ENCODE results near the gene NELL1.

Gene NELL1

DNA sequence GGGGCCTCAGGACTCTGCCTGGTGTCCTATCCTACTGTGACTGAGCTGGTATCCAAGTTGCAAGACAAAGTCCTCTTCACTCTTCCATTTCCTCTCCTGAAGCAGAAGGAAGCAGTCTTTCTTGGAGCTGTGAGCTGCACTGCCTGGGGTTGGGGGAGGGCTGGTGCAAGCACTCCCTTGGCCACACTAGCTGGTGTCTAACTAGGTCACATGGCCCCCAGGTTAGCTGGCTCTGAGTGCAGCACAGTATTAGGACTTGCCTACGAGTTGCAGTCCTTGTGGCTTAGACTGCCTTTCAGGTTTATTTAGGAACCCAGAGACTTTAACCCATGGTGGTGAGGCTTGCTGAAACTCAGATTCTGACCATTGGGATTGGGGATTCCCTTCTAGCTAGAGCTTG lies 138.9 kb downstream of the NELL1 start:
- WGBS = 48% methylated on average over 1 of the region's 1 CpG
- no peaks in the 10 kb centered on the region for H3K79me1 ChIP-seq (replicated peaks; ENCODE audit: low read length, poor library complexity, severe bottlenecking)
- no peak overlapping the region for H4K91ac ChIP-seq (ENCODE audit: low read length)

DNA sequence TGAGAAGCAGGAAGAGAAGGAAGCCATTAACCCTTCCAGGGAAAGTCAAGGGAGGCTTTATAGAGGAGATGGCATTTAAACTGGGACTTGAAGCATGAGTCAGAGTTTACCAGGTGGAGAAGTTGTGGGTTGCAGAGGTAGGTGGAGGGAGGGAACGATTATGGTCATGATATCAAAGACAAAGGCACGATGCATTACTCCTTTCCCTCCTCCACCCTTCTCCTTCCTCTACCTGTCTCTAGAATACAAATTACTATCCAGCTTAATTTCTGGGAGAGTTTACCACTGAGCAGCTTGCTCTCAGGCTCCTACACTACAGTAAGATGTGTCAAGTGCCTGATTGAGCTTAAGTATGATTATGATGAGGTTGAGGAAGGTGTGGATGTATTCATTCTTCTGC lies 151.7 kb downstream of the NELL1 start:
- Histone ChIP-seq H3K4me3 (ENCODE audit: insufficient read depth in 1 of 2, low read depth in 1 of 2, low read length in 2 of 2) (no peak overlapping the region), H2BK12ac (ENCODE audit: low read length in 2 of 2) (no peak overlapping the region), H2AFZ (ENCODE audit: low read depth, low read length) (no peak overlapping the region), H3K4me2 (ENCODE audit: low read length, poor library complexity, severe bottlenecking) (no peak overlapping the region), H4K91ac (ENCODE audit: low read length) (no peak overlapping the region), H3K9ac (ENCODE audit: low read length) (no peak overlapping the region), H4K8ac (ENCODE audit: low read length) (no peak overlapping the region), H3K27ac (ENCODE audit: low read length, poor library complexity, severe bottlenecking) (no peak overlapping the region), H3K23ac (ENCODE audit: low read length in 2 of 2) (no peak overlapping the region), H2BK120ac (ENCODE audit: low read depth, low read length) (no peak overlapping the region), H2BK15ac (ENCODE audit: low read depth, poor library complexity, severe bottlenecking) (no peak overlapping the region), H3K4ac (ENCODE audit: low read depth in 1 of 2, low read length in 2 of 2) (no peak overlapping the region), H3K18ac (ENCODE audit: low read depth in 1 of 2, low read length in 2 of 2) (no peak overlapping the region), H3K9me3 (ENCODE audit: control insufficient read depth, low read length) (no peaks in the 10 kb centered on the region), H2AK5ac (ENCODE audit: low read length, severe bottlenecking) (no peak overlapping the region), H3K4me1 (ENCODE audit: control insufficient read depth, insufficient read depth, low read depth, low read length) (no peaks in the 10 kb centered on the region), H3K27me3 (ENCODE audit: control insufficient read depth in 1 of 2, insufficient read depth in 1 of 2, low read length in 2 of 2) (no peaks in the 10 kb centered on the region), H3K14ac (ENCODE audit: low read length in 2 of 2) (no peak overlapping the region), H2BK5ac (ENCODE audit: low read depth, low read length, poor library complexity, severe bottlenecking) (no peak overlapping the region), H3K79me1 (replicated peaks; ENCODE audit: low read length, poor library complexity, severe bottlenecking) (no peaks in the 10 kb centered on the region), H3K36me3 (ENCODE audit: control insufficient read depth in 1 of 2, insufficient read depth in 2 of 2, low read depth in 1 of 2, low read length in 2 of 2) (no peaks in the 10 kb centered on the region)
- DNase-seq = no peak
- no CpG with 5 or more reads among the region's 2 CpGs for WGBS

More for the DNA sequence above, 138.9 kb downstream of the NELL1 start:
- H3K9ac ChIP-seq (ENCODE audit: low read length) = no peak overlapping the region
- no peak overlapping the region for H3K4me3 ChIP-seq (ENCODE audit: insufficient read depth in 1 of 2, low read depth in 1 of 2, low read length in 2 of 2)
- no peak overlapping the region for H4K8ac ChIP-seq (ENCODE audit: low read length)
- peaks cover 9% of the 10 kb centered on the region for H3K9me3 ChIP-seq (ENCODE audit: control insufficient read depth, low read length)
- H3K4me1 ChIP-seq (ENCODE audit: control insufficient read depth, insufficient read depth, low read depth, low read length) = no peaks in the 10 kb centered on the region
- no peak overlapping the region for H2BK15ac ChIP-seq (ENCODE audit: low read depth, poor library complexity, severe bottlenecking)
- H3K27me3 ChIP-seq (ENCODE audit: control insufficient read depth in 1 of 2, insufficient read depth in 1 of 2, low read length in 2 of 2) = no peaks in the 10 kb centered on the region
- H3K27ac ChIP-seq (ENCODE audit: low read length, poor library complexity, severe bottlenecking) = no peak overlapping the region
- DNase-seq = no peak
- H3K18ac ChIP-seq (ENCODE audit: low read depth in 1 of 2, low read length in 2 of 2) = no peak overlapping the region
- H3K36me3 ChIP-seq (ENCODE audit: control insufficient read depth in 1 of 2, insufficient read depth in 2 of 2, low read depth in 1 of 2, low read length in 2 of 2) = no peaks in the 10 kb centered on the region
- no peak overlapping the region for H2BK12ac ChIP-seq (ENCODE audit: low read length in 2 of 2)
- H2AK5ac ChIP-seq (ENCODE audit: low read length, severe bottlenecking) = no peak overlapping the region
- H3K4me2 ChIP-seq (ENCODE audit: low read length, poor library complexity, severe bottlenecking) = no peak overlapping the region
- no peak overlapping the region for H3K14ac ChIP-seq (ENCODE audit: low read length in 2 of 2)
- no peak overlapping the region for H3K23ac ChIP-seq (ENCODE audit: low read length in 2 of 2)
- H2BK5ac ChIP-seq (ENCODE audit: low read depth, low read length, poor library complexity, severe bottlenecking) = no peak overlapping the region
- no peak overlapping the region for H2BK120ac ChIP-seq (ENCODE audit: low read depth, low read length)
- H2AFZ ChIP-seq (ENCODE audit: low read depth, low read length) = no peak overlapping the region
- H3K4ac ChIP-seq (ENCODE audit: low read depth in 1 of 2, low read length in 2 of 2) = no peak overlapping the region

- no peak overlapping the region for H2BK15ac ChIP-seq (ENCODE audit: low read depth, poor library complexity, severe bottlenecking)
- no peak overlapping the region for H3K9ac ChIP-seq (ENCODE audit: low read length)
- H3K4me3 ChIP-seq (ENCODE audit: insufficient read depth in 1 of 2, low read depth in 1 of 2, low read length in 2 of 2) = no peak overlapping the region
- no peak overlapping the region for H4K8ac ChIP-seq (ENCODE audit: low read length)
- no peak overlapping the region for H3K4ac ChIP-seq (ENCODE audit: low read depth in 1 of 2, low read length in 2 of 2)
- no peak overlapping the region for H2BK5ac ChIP-seq (ENCODE audit: low read depth, low read length, poor library complexity, severe bottlenecking)
- no peaks in the 10 kb centered on the region for H3K36me3 ChIP-seq (ENCODE audit: control insufficient read depth in 1 of 2, insufficient read depth in 2 of 2, low read depth in 1 of 2, low read length in 2 of 2)
- no peaks in the 10 kb centered on the region for H3K4me1 ChIP-seq (ENCODE audit: control insufficient read depth, insufficient read depth, low read depth, low read length)
- no peak overlapping the region for H3K23ac ChIP-seq (ENCODE audit: low read length in 2 of 2)
- no peak overlapping the region for H2BK120ac ChIP-seq (ENCODE audit: low read depth, low read length)
- H2AFZ ChIP-seq (ENCODE audit: low read depth, low read length) = no peak overlapping the region
- no peaks in the 10 kb centered on the region for H3K27me3 ChIP-seq (ENCODE audit: control insufficient read depth in 1 of 2, insufficient read depth in 1 of 2, low read length in 2 of 2)
- H3K79me1 ChIP-seq (replicated peaks; ENCODE audit: low read length, poor library complexity, severe bottlenecking) = no peaks in the 10 kb centered on the region
- no peaks in the 10 kb centered on the region for H3K9me3 ChIP-seq (ENCODE audit: control insufficient read depth, low read length)
- no peak overlapping the region for H3K18ac ChIP-seq (ENCODE audit: low read depth in 1 of 2, low read length in 2 of 2)
- no peak overlapping the region for H2BK12ac ChIP-seq (ENCODE audit: low read length in 2 of 2)
- no peak overlapping the region for H4K91ac ChIP-seq (ENCODE audit: low read length)
- no peak overlapping the region for H3K4me2 ChIP-seq (ENCODE audit: low read length, poor library complexity, severe bottlenecking)
- no peak overlapping the region for H3K14ac ChIP-seq (ENCODE audit: low read length in 2 of 2)
- DNase-seq = no peak
- no peak overlapping the region for H2AK5ac ChIP-seq (ENCODE audit: low read length, severe bottlenecking)
- H3K27ac ChIP-seq (ENCODE audit: low read length, poor library complexity, severe bottlenecking) = no peak overlapping the region
These were observed 152.1 kb downstream of the NELL1 start for GRCh38 chr11:20821470-20821869.

DNA sequence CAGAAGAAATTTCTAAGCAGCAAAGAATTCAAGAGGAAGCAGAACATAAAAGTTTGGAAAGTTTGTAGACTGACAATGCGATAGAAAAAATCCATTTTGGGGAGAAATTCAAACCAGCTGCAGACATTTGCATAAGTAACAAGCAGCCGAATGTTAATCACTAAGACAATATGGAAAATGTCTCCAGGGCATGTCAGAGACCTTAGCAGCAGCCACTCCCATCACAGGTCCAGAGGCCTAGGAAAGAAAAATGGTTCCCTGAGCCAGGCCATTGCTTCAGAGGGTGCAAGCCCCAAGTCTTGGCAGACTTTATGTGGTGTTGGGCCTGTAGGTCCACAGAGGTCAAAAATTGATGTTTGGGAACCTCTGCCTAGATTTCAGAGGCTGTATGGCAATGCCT lies 155.4 kb downstream of the NELL1 start:
- H3K79me1 ChIP-seq (replicated peaks; ENCODE audit: low read length, poor library complexity, severe bottlenecking) = no peaks in the 10 kb centered on the region
- no peak overlapping the region for H2AFZ ChIP-seq (ENCODE audit: low read depth, low read length)
- 86% methylated on average over 1 of the region's 2 CpGs for WGBS
- H3K27ac ChIP-seq (ENCODE audit: low read length, poor library complexity, severe bottlenecking) = no peak overlapping the region
- H3K4me3 ChIP-seq (ENCODE audit: insufficient read depth in 1 of 2, low read depth in 1 of 2, low read length in 2 of 2) = no peak overlapping the region
- no peak overlapping the region for H2BK12ac ChIP-seq (ENCODE audit: low read length in 2 of 2)
- no peak overlapping the region for H4K8ac ChIP-seq (ENCODE audit: low read length)
- no peaks in the 10 kb centered on the region for H3K36me3 ChIP-seq (ENCODE audit: control insufficient read depth in 1 of 2, insufficient read depth in 2 of 2, low read depth in 1 of 2, low read length in 2 of 2)
- no peak overlapping the region for H3K18ac ChIP-seq (ENCODE audit: low read depth in 1 of 2, low read length in 2 of 2)
- no peak overlapping the region for H2BK15ac ChIP-seq (ENCODE audit: low read depth, poor library complexity, severe bottlenecking)
- H3K4me1 ChIP-seq (ENCODE audit: control insufficient read depth, insufficient read depth, low read depth, low read length) = no peaks in the 10 kb centered on the region
- H2AK5ac ChIP-seq (ENCODE audit: low read length, severe bottlenecking) = no peak overlapping the region
- H3K4ac ChIP-seq (ENCODE audit: low read depth in 1 of 2, low read length in 2 of 2) = no peak overlapping the region
- no peak for DNase-seq
- H3K9ac ChIP-seq (ENCODE audit: low read length) = no peak overlapping the region
- H3K23ac ChIP-seq (ENCODE audit: low read length in 2 of 2) = no peak overlapping the region
- H3K9me3 ChIP-seq (ENCODE audit: control insufficient read depth, low read length) = no peaks in the 10 kb centered on the region
- H3K14ac ChIP-seq (ENCODE audit: low read length in 2 of 2) = no peak overlapping the region
- H2BK120ac ChIP-seq (ENCODE audit: low read depth, low read length) = no peak overlapping the region
- H3K27me3 ChIP-seq (ENCODE audit: control insufficient read depth in 1 of 2, insufficient read depth in 1 of 2, low read length in 2 of 2) = no peaks in the 10 kb centered on the region
- no peak overlapping the region for H3K4me2 ChIP-seq (ENCODE audit: low read length, poor library complexity, severe bottlenecking)
- H2BK5ac ChIP-seq (ENCODE audit: low read depth, low read length, poor library complexity, severe bottlenecking) = no peak overlapping the region
- H4K91ac ChIP-seq (ENCODE audit: low read length) = no peak overlapping the region

All from mesenchymal stem cell (in vitro differentiated cells and primary cell).